ENCODE data around the gene PTEN.

PTEN gene

DNA sequence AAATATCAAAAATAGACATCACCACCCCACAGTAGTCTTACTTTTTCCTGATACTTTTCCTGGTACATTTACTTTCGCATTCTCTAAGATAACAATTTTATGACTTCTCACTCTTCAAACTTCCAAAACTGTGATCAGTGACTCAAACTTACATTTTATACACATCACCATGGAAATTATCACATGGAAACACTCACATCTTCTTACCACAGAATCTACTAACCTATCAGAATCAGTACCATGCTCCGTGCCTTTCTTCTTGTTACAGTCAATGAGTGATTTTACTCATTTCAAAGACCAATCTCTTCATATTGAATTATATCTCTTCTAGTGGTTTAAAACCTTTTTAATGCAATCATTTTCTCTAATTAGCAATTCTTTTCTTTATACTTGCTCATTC is 120.3 kb downstream of the PTEN start:
- no peak for DNase-seq (ENCODE audit: extremely low spot score)
- POLR2A ChIA-PET: no interaction called here
- TF ChIP-seq, protein P1, sequence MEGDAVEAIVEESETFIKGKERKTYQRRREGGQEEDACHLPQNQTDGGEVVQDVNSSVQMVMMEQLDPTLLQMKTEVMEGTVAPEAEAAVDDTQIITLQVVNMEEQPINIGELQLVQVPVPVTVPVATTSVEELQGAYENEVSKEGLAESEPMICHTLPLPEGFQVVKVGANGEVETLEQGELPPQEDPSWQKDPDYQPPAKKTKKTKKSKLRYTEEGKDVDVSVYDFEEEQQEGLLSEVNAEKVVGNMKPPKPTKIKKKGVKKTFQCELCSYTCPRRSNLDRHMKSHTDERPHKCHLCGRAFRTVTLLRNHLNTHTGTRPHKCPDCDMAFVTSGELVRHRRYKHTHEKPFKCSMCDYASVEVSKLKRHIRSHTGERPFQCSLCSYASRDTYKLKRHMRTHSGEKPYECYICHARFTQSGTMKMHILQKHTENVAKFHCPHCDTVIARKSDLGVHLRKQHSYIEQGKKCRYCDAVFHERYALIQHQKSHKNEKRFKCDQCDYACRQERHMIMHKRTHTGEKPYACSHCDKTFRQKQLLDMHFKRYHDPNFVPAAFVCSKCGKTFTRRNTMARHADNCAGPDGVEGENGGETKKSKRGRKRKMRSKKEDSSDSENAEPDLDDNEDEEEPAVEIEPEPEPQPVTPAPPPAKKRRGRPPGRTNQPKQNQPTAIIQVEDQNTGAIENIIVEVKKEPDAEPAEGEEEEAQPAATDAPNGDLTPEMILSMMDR (IDR thresholded peaks at IDR 0.05; ENCODE audit: control extremely low read depth, extremely low read depth, low read depth, missing control alignments): no peak
- CTCF ChIA-PET: no interaction called here

DNA sequence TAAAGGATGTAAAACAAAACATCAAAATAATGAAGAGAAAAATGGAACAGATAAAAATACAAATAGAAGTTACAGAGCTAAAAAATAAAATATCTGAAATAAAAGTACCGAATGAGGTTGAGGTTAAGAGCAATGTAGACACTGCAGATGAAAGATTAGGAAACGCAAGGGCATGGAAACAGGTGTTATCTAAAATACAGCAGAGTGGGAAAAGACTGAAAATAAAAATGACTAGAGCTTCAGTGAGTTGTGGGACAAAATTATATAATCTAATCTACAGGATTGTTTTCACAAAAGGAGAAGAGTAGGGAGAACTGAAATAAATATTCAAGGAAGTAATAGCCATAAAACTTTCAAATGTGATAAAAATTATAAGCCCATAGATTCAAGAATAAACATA is 123.8 kb downstream of the PTEN start:
- ChIA-PET POLR2A (no interaction called here), CTCF (interaction anchor here (1.0 to 1.1 kb wide), 3 partner anchors 9 to 24 kb away, joined by 3 read pairs; no protein-coding TSS in a partner anchor)
- TF ChIP-seq, protein P1 (IDR thresholded peaks at IDR 0.05; ENCODE audit: control extremely low read depth, extremely low read depth, low read depth, missing control alignments): no peak
- DNase-seq (ENCODE audit: extremely low spot score): peak; percentile 0

DNA sequence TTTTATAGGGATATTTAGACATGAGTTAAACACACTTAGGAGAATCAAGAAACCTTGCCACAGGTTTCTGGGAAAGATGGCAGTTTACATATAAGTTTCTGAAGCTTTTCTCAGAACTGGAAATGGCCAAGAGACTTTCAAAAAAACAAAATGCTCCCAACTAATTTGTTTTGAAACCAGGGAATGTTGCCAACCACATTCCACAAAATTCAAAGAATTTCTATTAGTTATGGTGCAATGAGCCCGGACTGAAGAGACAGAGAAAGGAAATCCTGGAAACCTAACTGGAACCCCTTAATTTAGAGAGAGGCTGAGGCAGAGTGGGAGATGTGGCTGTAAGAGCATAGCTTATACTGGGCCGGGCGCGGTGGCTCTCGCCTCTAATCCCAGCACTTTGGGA is 128.5 kb downstream of the PTEN start:
- POLR2A ChIA-PET: no interaction called here
- TF ChIP-seq, protein P1 (IDR thresholded peaks at IDR 0.05; ENCODE audit: control extremely low read depth, extremely low read depth, low read depth, missing control alignments): no peak
- CTCF ChIA-PET: no interaction called here
- DNase-seq (ENCODE audit: extremely low spot score): no peak

DNA sequence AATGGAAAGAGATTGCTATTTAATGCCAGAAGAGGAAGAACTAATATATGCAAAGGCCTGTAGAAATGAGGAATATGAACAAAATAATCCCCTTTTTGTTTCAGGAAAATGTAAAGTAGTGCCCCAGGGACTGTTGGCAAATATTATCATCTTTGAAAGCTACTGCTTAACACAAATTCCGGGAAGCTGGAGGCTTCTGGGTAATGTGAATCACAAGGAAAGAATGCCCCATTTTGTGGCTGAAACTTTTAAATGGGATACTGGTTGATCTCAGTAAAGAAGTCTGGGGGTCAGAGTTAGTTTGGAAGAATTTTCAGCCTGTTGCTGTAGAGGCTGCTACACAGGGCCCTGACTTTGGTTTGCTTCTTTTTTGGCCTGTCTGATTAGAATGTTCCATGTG is 141.0 kb downstream of the PTEN start:
- CTCF ChIA-PET: no interaction called here
- TF ChIP-seq, protein P1 (IDR thresholded peaks at IDR 0.05; ENCODE audit: control extremely low read depth, extremely low read depth, low read depth, missing control alignments): no peak
- no peak for DNase-seq (ENCODE audit: extremely low spot score)
- POLR2A ChIA-PET: interaction anchor here (0.5 kb wide), 1 partner anchor 14 kb away, joined by 3 read pairs; no protein-coding TSS in a partner anchor

DNA sequence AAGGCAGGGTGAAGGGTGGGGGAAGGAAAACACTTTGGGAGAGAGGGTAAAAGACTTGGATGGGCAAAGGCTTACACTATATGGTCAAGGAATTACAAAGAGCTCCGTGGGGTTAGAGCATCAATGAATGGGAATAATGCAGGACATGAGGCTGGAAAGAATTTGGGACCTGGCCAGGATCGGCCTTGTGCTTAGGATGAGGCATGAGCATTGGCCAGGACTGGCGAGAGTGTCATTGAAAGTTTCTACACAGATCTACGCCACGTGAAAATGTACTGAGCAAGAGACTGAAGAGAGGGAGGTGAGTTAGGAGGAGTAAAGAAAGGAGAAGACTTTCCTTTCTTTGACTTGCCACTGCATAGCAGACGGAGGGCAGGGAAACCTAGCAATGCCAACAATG is 142.8 kb downstream of the PTEN start:
- TF ChIP-seq, protein P1 (IDR thresholded peaks at IDR 0.05; ENCODE audit: control extremely low read depth, extremely low read depth, low read depth, missing control alignments): no peak
- no peak for DNase-seq (ENCODE audit: extremely low spot score)
- POLR2A ChIA-PET: no interaction called here
- CTCF ChIA-PET: interaction anchor here (0.8 to 1.2 kb wide), 2 partner anchors 21 to 25 kb away, joined by 3 read pairs; no protein-coding TSS in a partner anchor

DNA sequence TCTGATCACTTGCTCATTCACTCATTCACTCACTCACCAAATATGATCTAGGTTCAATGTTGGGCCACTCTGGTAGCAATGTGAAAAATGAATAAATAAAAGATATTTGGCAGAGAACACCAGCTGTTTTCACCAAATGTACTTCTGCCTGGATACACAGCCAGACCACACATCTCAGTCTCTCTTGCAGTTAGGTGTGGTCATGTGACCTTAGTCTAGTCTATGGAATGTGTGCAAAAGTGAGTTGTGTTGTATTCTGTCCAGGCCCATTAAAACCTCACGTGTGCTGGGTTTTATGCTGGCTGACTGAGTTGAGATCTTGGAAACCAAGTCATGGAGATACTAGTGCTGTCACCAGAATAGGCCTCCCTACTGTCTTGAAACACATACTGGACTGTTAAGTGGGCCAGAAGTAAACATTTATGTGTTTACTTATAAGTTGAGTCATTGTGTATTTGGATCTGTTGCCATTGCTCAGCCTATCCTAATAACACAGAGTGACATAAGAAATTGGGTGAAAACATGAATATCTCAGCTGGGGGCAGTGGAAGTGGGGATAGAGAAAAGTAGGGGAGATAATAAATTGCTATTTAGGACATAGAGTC is 145.5 kb downstream of the PTEN start:
- POLR2A ChIA-PET: no interaction called here
- no peak for DNase-seq (ENCODE audit: extremely low spot score)
- TF ChIP-seq, protein P1 (IDR thresholded peaks at IDR 0.05; ENCODE audit: control extremely low read depth, extremely low read depth, low read depth, missing control alignments): no peak
- CTCF ChIA-PET: interaction anchor here (1.0 kb wide), 1 partner anchor 42 kb away, joined by 3 read pairs; no protein-coding TSS in a partner anchor
